Measurements from ENCODE around the gene BOC. TPM values are rescaled to one million over a fixed set of nuclear protein-coding genes. Genes with fewer than 3 reads are reported as not detected.

BOC gene
- total RNA-seq, 4 donors from 2014 or later = 103 to 169 (median 105) TPM

- Histone ChIP-seq H3K36me3 (no peaks in the 10 kb centered on the region), H3K4me3 (no peak overlapping the region), H3K9me3 (no peaks in the 10 kb centered on the region), H3K27me3 (no peaks in the 10 kb centered on the region), H3K27ac (peak overlapping the region; percentile 71 to 93), H3K4me1 (peaks cover 24% of the 10 kb centered on the region in 2 donors)
- TF ChIP-seq POLR2A (IDR thresholded peaks at IDR 0.05) (no peak), CTCF (IDR thresholded peaks at IDR 0.05) (no peak)
- no peak for DNase-seq
- intact Hi-C loops (cut with DNase I; ENCODE audit: low total_unique reads) = no loop called here
Measured at GRCh38 chr3:113255100-113255853, 43.9 kb downstream of the BOC start.

- H3K4me3 ChIP-seq = no peak overlapping the region
- no peak for DNase-seq
- no peaks in the 10 kb centered on the region for H3K36me3 ChIP-seq
- H3K27me3 ChIP-seq = no peaks in the 10 kb centered on the region
- intact Hi-C loops (cut with DNase I; ENCODE audit: low total_unique reads) = no loop called here
- no peaks in the 10 kb centered on the region for H3K9me3 ChIP-seq
- TF ChIP-seq CTCF (IDR thresholded peaks at IDR 0.05) (no peak), POLR2A (IDR thresholded peaks at IDR 0.05) (no peak)
- H3K27ac ChIP-seq = peak overlapping the region; percentile 71 to 93
- H3K4me1 ChIP-seq = peaks cover 24 to 27% of the 10 kb centered on the region in 2 donors
Measured at GRCh38 chr3:113255854-113256615, 44.7 kb downstream of the BOC start.

- TF ChIP-seq POLR2A (IDR thresholded peaks at IDR 0.05) = no peak
- TF ChIP-seq CTCF (IDR thresholded peaks at IDR 0.05) = peak in 1 of 4 experiments; percentile 29
- H3K36me3 ChIP-seq = no peaks in the 10 kb centered on the region
- H3K4me1 ChIP-seq = peaks cover 27 to 35% of the 10 kb centered on the region in 2 donors
- H3K9me3 ChIP-seq = no peaks in the 10 kb centered on the region
- H3K4me3 ChIP-seq = no peak overlapping the region
- H3K27ac ChIP-seq = peak overlapping the region; percentile 58 to 82
- DNase-seq = no peak
- intact Hi-C loops (cut with DNase I; ENCODE audit: low total_unique reads) = no loop called here
- no peaks in the 10 kb centered on the region for H3K27me3 ChIP-seq
Measured at GRCh38 chr3:113258361-113258760, 47.0 kb downstream of the BOC start.

- TF ChIP-seq POLR2A (IDR thresholded peaks at IDR 0.05) (no peak), CTCF (IDR thresholded peaks at IDR 0.05) (no peak)
- Histone ChIP-seq H3K27ac (peak overlapping the region; percentile 58 to 82), H3K27me3 (no peaks in the 10 kb centered on the region), H3K9me3 (no peaks in the 10 kb centered on the region), H3K4me3 (no peak overlapping the region), H3K4me1 (peaks cover 23 to 30% of the 10 kb centered on the region in 2 donors), H3K36me3 (no peaks in the 10 kb centered on the region)
- intact Hi-C loops (cut with DNase I; ENCODE audit: low total_unique reads) = no loop called here
- no peak for DNase-seq
Measured at GRCh38 chr3:113259196-113259595, 47.8 kb downstream of the BOC start.
